ENCODE results near the gene HASPIN. TPM values are rescaled to one million over a fixed set of nuclear protein-coding genes. Genes with fewer than 3 reads are reported as not detected.

HASPIN gene
- total RNA-seq, 2 donors from 2014 or later, result 1.0 to 3.9 TPM

GRCh38 chr17:3715296-3715695 is 8.4 kb upstream of the HASPIN start:
- H3K27me3 ChIP-seq (replicated peaks; ENCODE audit: insufficient read depth), result no peaks in the 10 kb centered on the region
- H3K36me3 ChIP-seq, result peaks cover 0 to 6% of the 10 kb centered on the region in 2 donors
- no peak for DNase-seq (ENCODE audit: low spot score)
- H3K9me3 ChIP-seq, result no peaks in the 10 kb centered on the region
- WGBS, result 96% methylated on average over 8 of the region's 8 CpGs
- H3K27ac ChIP-seq, result no peak overlapping the region
- TF ChIP-seq POLR2AphosphoS5 (IDR thresholded peaks at IDR 0.05) (no peak), POLR2A (IDR thresholded peaks at IDR 0.05) (no peak), CTCF (IDR thresholded peaks at IDR 0.05) (no peak)
- intact Hi-C loops (cut with DNase I), result no loop called here
- no peak overlapping the region for H3K4me3 ChIP-seq
- H3K4me1 ChIP-seq (replicated peaks), result no peaks in the 10 kb centered on the region

- intact Hi-C loops (cut with DNase I), result no loop called here
- Histone ChIP-seq H3K27me3 (replicated peaks; ENCODE audit: insufficient read depth) (no peaks in the 10 kb centered on the region), H3K36me3 (peaks cover 0 to 6% of the 10 kb centered on the region in 2 donors), H3K4me1 (replicated peaks) (no peaks in the 10 kb centered on the region), H3K27ac (no peak overlapping the region), H3K4me3 (no peak overlapping the region), H3K9me3 (no peaks in the 10 kb centered on the region)
- no peak for DNase-seq (ENCODE audit: low spot score)
- no peak for TF ChIP-seq POLR2AphosphoS5 (IDR thresholded peaks at IDR 0.05)
- no peak for TF ChIP-seq CTCF (IDR thresholded peaks at IDR 0.05)
- no peak for TF ChIP-seq POLR2A (IDR thresholded peaks at IDR 0.05)
- 85% methylated on average over 4 of the region's 4 CpGs for WGBS
These were observed 5.5 kb upstream of the HASPIN start for GRCh38 chr17:3718201-3718600.

GRCh38 chr17:3719265-3719664 is 4.4 kb upstream of the HASPIN start:
- Histone ChIP-seq H3K4me1 (replicated peaks) (peaks cover 1% of the 10 kb centered on the region), H3K27me3 (replicated peaks; ENCODE audit: insufficient read depth) (no peaks in the 10 kb centered on the region), H3K4me3 (no peak overlapping the region), H3K27ac (no peak overlapping the region), H3K36me3 (peaks cover 0 to 6% of the 10 kb centered on the region in 2 donors), H3K9me3 (no peaks in the 10 kb centered on the region)
- no peak for TF ChIP-seq POLR2A (IDR thresholded peaks at IDR 0.05)
- TF ChIP-seq POLR2AphosphoS5 (IDR thresholded peaks at IDR 0.05), result no peak
- no peak for TF ChIP-seq CTCF (IDR thresholded peaks at IDR 0.05)
- intact Hi-C loops (cut with DNase I), result no loop called here
- DNase-seq (ENCODE audit: low spot score), result no peak

DNA sequence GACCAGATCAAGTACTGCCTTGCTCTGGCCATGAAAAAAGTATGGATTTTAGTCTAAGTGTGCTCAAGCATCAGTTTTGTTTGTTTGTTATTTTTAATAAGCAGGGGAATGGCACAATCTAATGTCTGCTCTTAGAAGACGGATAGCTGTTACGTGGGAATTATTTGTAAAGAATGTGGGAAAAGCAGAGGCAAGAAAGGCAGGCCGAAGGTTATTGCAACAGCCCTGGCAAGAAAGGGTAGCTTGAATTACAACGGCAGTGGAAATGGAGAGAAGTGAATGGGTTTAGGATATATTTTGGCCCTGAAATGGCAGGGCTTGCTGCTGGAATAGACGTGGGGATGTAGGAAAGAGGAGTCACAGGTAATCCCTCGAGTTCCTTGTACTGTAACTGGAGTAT is 987 bp upstream of the HASPIN start:
- Histone ChIP-seq H3K9me3 (no peaks in the 10 kb centered on the region), H3K4me3 (peak overlapping the region; percentile 67 to 89), H3K4me1 (replicated peaks) (peaks cover 2% of the 10 kb centered on the region), H3K27me3 (replicated peaks; ENCODE audit: insufficient read depth) (no peaks in the 10 kb centered on the region), H3K27ac (no peak overlapping the region), H3K36me3 (no peaks in the 10 kb centered on the region)
- no peak for DNase-seq (ENCODE audit: low spot score)
- TF ChIP-seq POLR2AphosphoS5 (IDR thresholded peaks at IDR 0.05) (no peak), CTCF (IDR thresholded peaks at IDR 0.05) (no peak), POLR2A (IDR thresholded peaks at IDR 0.05) (no peak)
- intact Hi-C loops (cut with DNase I), result loop anchor here (2.0 kb wide), 1 partner anchor 54 kb away; the partner anchor contains the start of genes EMC6 and TAX1BP3
- 26% methylated on average over 6 of the region's 6 CpGs for WGBS

DNA sequence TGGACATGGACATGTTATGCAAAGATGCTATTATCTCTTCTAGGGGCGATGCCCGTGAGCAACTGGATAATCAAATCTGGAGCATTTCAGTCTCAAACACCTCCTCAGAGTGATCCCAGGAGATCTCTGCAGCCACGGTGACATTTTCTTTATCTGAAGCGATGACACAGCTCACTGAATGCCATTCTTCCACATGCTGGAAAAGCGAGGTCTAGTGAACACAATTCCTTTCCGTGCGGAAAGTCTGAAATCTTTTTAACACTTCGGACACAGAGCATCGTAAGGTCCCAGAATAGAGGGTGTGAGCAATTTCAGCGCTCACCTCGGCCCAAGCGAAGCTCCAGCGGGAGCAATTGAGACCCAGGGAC is 531 bp upstream of the HASPIN start:
- 2% methylated on average over 13 of the region's 13 CpGs for WGBS
- H3K27me3 ChIP-seq (replicated peaks; ENCODE audit: insufficient read depth), result no peaks in the 10 kb centered on the region
- DNase-seq (ENCODE audit: low spot score), result no peak
- H3K4me1 ChIP-seq (replicated peaks), result peaks cover 2% of the 10 kb centered on the region
- no peaks in the 10 kb centered on the region for H3K9me3 ChIP-seq
- H3K4me3 ChIP-seq, result peak overlapping the region; percentile 67 to 89
- peak overlapping the region; percentile 81 to 90 for H3K27ac ChIP-seq
- intact Hi-C loops (cut with DNase I), result loop anchor here (2.0 kb wide), 1 partner anchor 54 kb away; the partner anchor contains the start of genes EMC6 and TAX1BP3
- TF ChIP-seq POLR2AphosphoS5 (IDR thresholded peaks at IDR 0.05), result no peak
- no peak for TF ChIP-seq CTCF (IDR thresholded peaks at IDR 0.05)
- TF ChIP-seq POLR2A (IDR thresholded peaks at IDR 0.05), result no peak
- H3K36me3 ChIP-seq, result no peaks in the 10 kb centered on the region

All from prostate gland (tissue), 2 donors.